Prostate gland (tissue), 2 donors: ENCODE results near the gene POU6F2.

Source experiments
- POLR2A ChIP-seq: fragments of 450-650 bp; IDR thresholded peaks from one replicate; pipeline ENCODE4 v1.6.1; 2016; ENCODE audit warnings: antibody characterized with exemption, mild to moderate bottlenecking
- POLR2AphosphoS5 ChIP-seq: sonication (generic); formaldehyde crosslinking; IDR thresholded peaks from one replicate; pipeline ENCODE4 v1.6.1; 2017; ENCODE audit warnings: antibody characterized with exemption
- TF ChIP-seq, protein P1 (sequence below), 4 experiments: fragments of 200-600 bp in 2 of 4; fragments of 450-650 bp in 2 of 4; sonication (generic) in 2 of 4; IDR thresholded peaks; 1 replicate in 3 of 4; 2 replicates in 1 of 4; pipeline ENCODE4 v1.5.1; 2016 to 2019; ENCODE audit warnings: antibody characterized with exemption in 4 of 4, mild to moderate bottlenecking in 2 of 4, moderate library complexity in 2 of 4

DNA sequence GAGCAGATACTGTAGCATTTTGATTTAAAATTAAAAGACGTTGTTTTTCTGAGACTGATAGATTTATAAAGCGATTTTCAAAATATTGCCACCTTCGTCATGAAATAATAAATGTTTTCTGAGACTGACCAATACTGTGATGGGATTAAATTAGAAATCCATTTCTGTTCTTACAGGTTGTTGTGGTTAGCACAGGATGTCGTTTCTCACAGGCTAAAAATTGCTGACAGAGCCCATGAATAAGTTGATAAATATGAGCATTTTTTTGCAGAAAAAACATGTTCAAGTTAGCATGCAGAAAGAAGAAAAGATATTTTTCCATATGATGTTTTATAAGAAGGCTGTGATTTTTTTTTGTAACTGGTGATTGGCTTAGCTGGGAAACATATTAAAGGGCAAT lies 66.8 kb downstream of the POU6F2 start:
- TF ChIP-seq, protein P1, sequence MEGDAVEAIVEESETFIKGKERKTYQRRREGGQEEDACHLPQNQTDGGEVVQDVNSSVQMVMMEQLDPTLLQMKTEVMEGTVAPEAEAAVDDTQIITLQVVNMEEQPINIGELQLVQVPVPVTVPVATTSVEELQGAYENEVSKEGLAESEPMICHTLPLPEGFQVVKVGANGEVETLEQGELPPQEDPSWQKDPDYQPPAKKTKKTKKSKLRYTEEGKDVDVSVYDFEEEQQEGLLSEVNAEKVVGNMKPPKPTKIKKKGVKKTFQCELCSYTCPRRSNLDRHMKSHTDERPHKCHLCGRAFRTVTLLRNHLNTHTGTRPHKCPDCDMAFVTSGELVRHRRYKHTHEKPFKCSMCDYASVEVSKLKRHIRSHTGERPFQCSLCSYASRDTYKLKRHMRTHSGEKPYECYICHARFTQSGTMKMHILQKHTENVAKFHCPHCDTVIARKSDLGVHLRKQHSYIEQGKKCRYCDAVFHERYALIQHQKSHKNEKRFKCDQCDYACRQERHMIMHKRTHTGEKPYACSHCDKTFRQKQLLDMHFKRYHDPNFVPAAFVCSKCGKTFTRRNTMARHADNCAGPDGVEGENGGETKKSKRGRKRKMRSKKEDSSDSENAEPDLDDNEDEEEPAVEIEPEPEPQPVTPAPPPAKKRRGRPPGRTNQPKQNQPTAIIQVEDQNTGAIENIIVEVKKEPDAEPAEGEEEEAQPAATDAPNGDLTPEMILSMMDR (IDR thresholded peaks at IDR 0.05) = no peak
- TF ChIP-seq POLR2A (no peak), POLR2AphosphoS5 (no peak)
